Smooth muscle cell (in vitro differentiated cells): ENCODE measurements around the gene MAP7D1. TPM values are rescaled to one million over a fixed set of nuclear protein-coding genes. Genes with fewer than 3 reads are reported as not detected.
"Not testable (repeated sequence)": the region's sequence is repeated elsewhere in the genome, so short reads cannot be mapped to it uniquely, and the experiment has no call there.

ENCODE experiments used
- DNase-seq: peaks from one replicate; lab custom pipeline; 2025; ENCODE audit not compliant: unreplicated experiment; lab: John Stamatoyannopoulos, UW
- H2AFZ ChIP-seq: fragments of 200-600 bp; sonication (generic); 2 replicates; pipeline ENCODE4 v1.6.0; 2016; ENCODE audit warnings: antibody characterized with exemption, low read depth, mild to moderate bottlenecking
- H3F3A ChIP-seq: fragments of 200-600 bp; sonication (generic); 2 replicates; pipeline ENCODE4 v1.6.0; 2017; ENCODE audit warnings: antibody characterized with exemption, low read depth
- H3K27ac ChIP-seq: fragments of 200-600 bp; sonication (generic); 2 replicates; pipeline ENCODE4 v1.5.1; 2016; ENCODE audit warnings: low read depth, mild to moderate bottlenecking
- H3K27me3 ChIP-seq: fragments of 200-600 bp; sonication (generic); 2 replicates; pipeline ENCODE4 v1.6.1; 2016; ENCODE audit warnings: low read depth, mild to moderate bottlenecking
- H3K36me3 ChIP-seq: fragments of 200-600 bp; sonication (generic); 2 replicates; pipeline ENCODE4 v1.5.1; 2016; ENCODE audit warnings: low read depth
- H3K4me1 ChIP-seq: fragments of 200-600 bp; sonication (generic); 2 replicates; pipeline ENCODE4 v1.5.1; 2016; ENCODE audit warnings: low read depth
- H3K4me2 ChIP-seq: fragments of 200-600 bp; sonication (generic); 2 replicates; pipeline ENCODE4 v1.6.0; 2016; ENCODE audit warnings: mild to moderate bottlenecking
- H3K4me3 ChIP-seq: fragments of 200-600 bp; sonication (generic); 2 replicates; pipeline ENCODE4 v1.5.1; 2016; ENCODE audit warnings: mild to moderate bottlenecking
- H3K79me2 ChIP-seq: fragments of 200-600 bp; sonication (generic); 2 replicates; pipeline ENCODE4 v1.6.0; 2016; ENCODE audit warnings: low read depth, mild to moderate bottlenecking
- H3K9ac ChIP-seq: fragments of 200-600 bp; sonication (generic); 2 replicates; pipeline ENCODE4 v1.6.0; 2016; ENCODE audit warnings: low read depth
- H3K9me3 ChIP-seq: fragments of 200-600 bp; sonication (generic); replicated peaks from 2 replicates; pipeline ENCODE4 v1.5.1; 2016; ENCODE audit warnings: low read depth
- H4K20me1 ChIP-seq: fragments of 200-600 bp; sonication (generic); 2 replicates; pipeline ENCODE4 v1.6.0; 2016; ENCODE audit warnings: low read depth
- WGBS: methylation state at CpG from one replicate; pipeline ENCODE4 v1.1.7; 2016; ENCODE audit warnings: low lambda C conversion rate; 5-methylcytosine and 5-hydroxymethylcytosine counted together
- polyA plus RNA-seq: library from polyadenylated mRNA; unstranded; fragments of >200 nt; fragmentation: Nextera tagmentation; extraction: Ambion mirVana; gene quantifications from 2 replicates; pipeline ENCODE4 v1.2.1, GENCODE V29; 2016
- total RNA-seq: library from RNA; depleted of rRNA; stranded (reverse); fragments of >200 nt; gene quantifications from 2 replicates; pipeline ENCODE4 v1.2.3, GENCODE V29; 2014
- TF ChIP-seq, protein P1 (sequence below): fragments of 200-600 bp; sonication (generic); IDR thresholded peaks from 2 replicates; pipeline ENCODE4 v1.5.1; 2017; ENCODE audit warnings: borderline replicate concordance, mild to moderate bottlenecking, antibody characterized with exemption; ENCODE audit not compliant: insufficient read depth, poor library complexity, severe bottlenecking

MAP7D1 gene
- total and polyA plus RNA-seq, 2 experiments from 2014 or later = 109 to 169 TPM

- Histone ChIP-seq H2AFZ (no peak overlapping the region), H3K4me1 (peaks cover 5% of the 10 kb centered on the region), H3K79me2 (no peaks in the 10 kb centered on the region), H3K27ac (no peak overlapping the region), H3K4me3 (no peak overlapping the region), H3F3A (peaks cover 34% of the 10 kb centered on the region), H4K20me1 (peaks cover 23% of the 10 kb centered on the region), H3K4me2 (no peak overlapping the region), H3K36me3 (no peaks in the 10 kb centered on the region), H3K9ac (no peak overlapping the region), H3K9me3 (no peaks in the 10 kb centered on the region), H3K27me3 (no peaks in the 10 kb centered on the region)
- DNase-seq = no peak
- 98% methylated on average over 2 of the region's 2 CpGs for WGBS
- TF ChIP-seq, protein P1, sequence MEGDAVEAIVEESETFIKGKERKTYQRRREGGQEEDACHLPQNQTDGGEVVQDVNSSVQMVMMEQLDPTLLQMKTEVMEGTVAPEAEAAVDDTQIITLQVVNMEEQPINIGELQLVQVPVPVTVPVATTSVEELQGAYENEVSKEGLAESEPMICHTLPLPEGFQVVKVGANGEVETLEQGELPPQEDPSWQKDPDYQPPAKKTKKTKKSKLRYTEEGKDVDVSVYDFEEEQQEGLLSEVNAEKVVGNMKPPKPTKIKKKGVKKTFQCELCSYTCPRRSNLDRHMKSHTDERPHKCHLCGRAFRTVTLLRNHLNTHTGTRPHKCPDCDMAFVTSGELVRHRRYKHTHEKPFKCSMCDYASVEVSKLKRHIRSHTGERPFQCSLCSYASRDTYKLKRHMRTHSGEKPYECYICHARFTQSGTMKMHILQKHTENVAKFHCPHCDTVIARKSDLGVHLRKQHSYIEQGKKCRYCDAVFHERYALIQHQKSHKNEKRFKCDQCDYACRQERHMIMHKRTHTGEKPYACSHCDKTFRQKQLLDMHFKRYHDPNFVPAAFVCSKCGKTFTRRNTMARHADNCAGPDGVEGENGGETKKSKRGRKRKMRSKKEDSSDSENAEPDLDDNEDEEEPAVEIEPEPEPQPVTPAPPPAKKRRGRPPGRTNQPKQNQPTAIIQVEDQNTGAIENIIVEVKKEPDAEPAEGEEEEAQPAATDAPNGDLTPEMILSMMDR = no peak
Observed at GRCh38 chr1:36183309-36183856, 27.4 kb downstream of the MAP7D1 start.

DNA sequence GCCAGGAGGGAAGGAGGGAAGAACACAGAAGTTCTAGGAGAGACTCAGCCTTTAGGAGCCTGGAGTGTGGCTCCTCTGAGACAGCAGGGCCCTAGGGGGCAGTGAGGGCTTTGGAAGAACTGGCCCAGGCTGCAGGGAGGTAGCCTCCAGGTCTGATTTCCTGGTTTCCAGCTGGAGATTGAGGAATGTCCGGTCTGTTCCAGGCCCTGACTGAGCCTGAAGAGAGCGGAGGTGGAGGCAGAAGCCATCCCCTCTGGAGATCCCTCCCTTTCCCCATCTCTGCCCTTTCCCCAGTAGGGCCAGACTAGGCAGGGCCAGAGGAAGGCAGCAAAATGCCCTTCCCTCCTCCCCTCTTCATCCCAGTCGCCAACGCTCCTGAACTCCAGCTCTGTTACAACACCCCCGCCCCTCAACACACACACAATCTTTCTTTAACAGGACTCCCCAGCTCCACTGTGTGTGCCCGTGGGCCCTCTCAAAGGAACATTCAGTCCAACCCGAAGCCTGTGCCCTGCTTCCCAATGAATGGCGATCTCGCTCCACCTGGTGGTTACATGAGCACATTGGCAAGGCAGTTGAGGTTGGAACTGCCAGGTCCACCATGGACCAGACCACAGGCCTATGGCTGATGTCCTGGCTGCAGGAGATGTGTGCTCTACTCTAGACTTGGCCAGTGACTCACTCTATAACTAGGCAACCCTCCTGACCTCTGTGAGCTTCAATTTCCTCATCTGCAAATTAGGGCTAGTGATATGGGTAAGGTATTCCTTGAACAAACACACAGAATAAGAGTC, 32.0 kb downstream of the MAP7D1 start:
- Histone ChIP-seq H3K79me2 (no peaks in the 10 kb centered on the region), H3K9ac (peak overlapping the region; percentile 31), H3K9me3 (no peaks in the 10 kb centered on the region), H2AFZ (no peak overlapping the region), H3K36me3 (no peaks in the 10 kb centered on the region), H4K20me1 (no peaks in the 10 kb centered on the region), H3K4me1 (no peaks in the 10 kb centered on the region), H3K4me2 (peak overlapping the region; percentile 59), H3K27ac (peak overlapping the region; percentile 76), H3K4me3 (no peak overlapping the region), H3K27me3 (no peaks in the 10 kb centered on the region), H3F3A (peaks cover 26% of the 10 kb centered on the region)
- 4% methylated on average over 7 of the region's 9 CpGs for WGBS
- DNase-seq = peak; percentile 43
- TF ChIP-seq, protein P1 = peak; percentile 66

- H3K4me1 ChIP-seq, H3F3A ChIP-seq, H3K4me3 ChIP-seq, H3K79me2 ChIP-seq, H3K27ac ChIP-seq, H3K36me3 ChIP-seq, H2AFZ ChIP-seq, H3K27me3 ChIP-seq, DNase-seq, H4K20me1 ChIP-seq, H3K9ac ChIP-seq, H3K9me3 ChIP-seq, H3K4me2 ChIP-seq: not testable (repeated sequence)
- WGBS = 96% methylated on average over 12 of the region's 12 CpGs
Observed at GRCh38 chr1:36196805-36197204, 40.8 kb downstream of the MAP7D1 start.

- no peak overlapping the region for H3K9ac ChIP-seq
- no peaks in the 10 kb centered on the region for H4K20me1 ChIP-seq
- H3K79me2 ChIP-seq = no peaks in the 10 kb centered on the region
- peaks cover 3% of the 10 kb centered on the region for H3K4me1 ChIP-seq
- no peak overlapping the region for H3K27ac ChIP-seq
- no peaks in the 10 kb centered on the region for H3F3A ChIP-seq
- no peak overlapping the region for H3K4me3 ChIP-seq
- no peaks in the 10 kb centered on the region for H3K27me3 ChIP-seq
- H3K4me2 ChIP-seq = no peak overlapping the region
- 96% methylated on average over 5 of the region's 5 CpGs for WGBS
- no peak for DNase-seq
- H3K9me3 ChIP-seq = no peaks in the 10 kb centered on the region
- no peak overlapping the region for H2AFZ ChIP-seq
- H3K36me3 ChIP-seq = no peaks in the 10 kb centered on the region
- TF ChIP-seq, protein P1 = no peak
Observed at GRCh38 chr1:36198641-36199040, 42.7 kb downstream of the MAP7D1 start.
